H9 (cell line): ENCODE data around the gene ZNF426. TPM values are rescaled to one million over a fixed set of nuclear protein-coding genes. Genes with fewer than 3 reads are reported as not detected.
"Not testable (repeated sequence)": the region's sequence is repeated elsewhere in the genome, so short reads cannot be mapped to it uniquely, and the experiment has no call there.

ENCODE experiments used
- DNase-seq: peaks from one replicate; pipeline ENCODE4 v3.0.0-alpha.2; 2017
- H2AFZ ChIP-seq: one replicate; pipeline ENCODE4 v1.6.1; 2013; ENCODE audit warnings: mild to moderate bottlenecking, low read length, control low read depth, moderate library complexity
- H2AK5ac ChIP-seq: 2 replicates; pipeline ENCODE4 v1.6.1; 2013; ENCODE audit warnings: low read length, control low read depth, mixed read lengths; ENCODE audit not compliant: insufficient read length
- H2BK120ac ChIP-seq: one replicate; pipeline ENCODE4 v1.6.1; 2013; ENCODE audit warnings: low read depth, mild to moderate bottlenecking, low read length, control low read depth, inconsistent platforms; ENCODE audit not compliant: poor library complexity, severe bottlenecking
- H2BK12ac ChIP-seq: 2 replicates; pipeline ENCODE4 v1.6.1; 2013; ENCODE audit warnings: low read length, control low read depth, mixed read lengths, low read depth; ENCODE audit not compliant: insufficient read length
- H2BK15ac ChIP-seq: 2 replicates; pipeline ENCODE4 v1.6.1; 2013; ENCODE audit warnings: low read depth, low read length, control low read depth
- H2BK20ac ChIP-seq: one replicate; pipeline ENCODE4 v1.6.1; 2013; ENCODE audit warnings: low read depth, mild to moderate bottlenecking, low read length, control low read depth, inconsistent platforms; ENCODE audit not compliant: poor library complexity, severe bottlenecking
- H2BK5ac ChIP-seq: 2 replicates; pipeline ENCODE4 v1.6.1; 2013; ENCODE audit warnings: low read length, control low read depth, mixed read lengths; ENCODE audit not compliant: insufficient read length
- H3K14ac ChIP-seq: 2 replicates; pipeline ENCODE4 v1.6.1; 2013; ENCODE audit warnings: low read length, control low read depth; ENCODE audit not compliant: insufficient read depth
- H3K18ac ChIP-seq: 2 replicates; pipeline ENCODE4 v1.6.1; 2013; ENCODE audit warnings: low read depth, mild to moderate bottlenecking, mixed read lengths, low read length, control low read depth; ENCODE audit not compliant: insufficient read length
- H3K23ac ChIP-seq: 2 replicates; pipeline ENCODE4 v1.6.1; 2013; ENCODE audit warnings: low read length, control low read depth, mixed read lengths, low read depth; ENCODE audit not compliant: insufficient read length
- H3K23me2 ChIP-seq: 2 replicates; pipeline ENCODE4 v1.6.1; 2013; ENCODE audit warnings: low read depth, mild to moderate bottlenecking, mixed read lengths, low read length, control low read depth; ENCODE audit not compliant: insufficient read length, poor library complexity, severe bottlenecking
- H3K27ac ChIP-seq: 2 replicates; pipeline ENCODE4 v1.5.1; 2013; ENCODE audit warnings: low read length, control low read depth, mixed read lengths, low read depth; ENCODE audit not compliant: insufficient read length
- H3K27me3 ChIP-seq: 2 replicates; pipeline ENCODE4 v1.6.1; 2013; ENCODE audit warnings: low read length, control low read depth, inconsistent platforms; ENCODE audit not compliant: insufficient read depth
- H3K4ac ChIP-seq: 2 replicates; pipeline ENCODE4 v1.6.1; 2013; ENCODE audit warnings: low read depth, mild to moderate bottlenecking, control low read depth, inconsistent platforms, low read length, moderate library complexity
- H3K4me1 ChIP-seq: 2 replicates; pipeline ENCODE4 v1.6.1; 2013; ENCODE audit warnings: low read length, control low read depth, inconsistent platforms; ENCODE audit not compliant: insufficient read depth
- H3K4me2 ChIP-seq: 2 replicates; pipeline ENCODE4 v1.6.1; 2013; ENCODE audit warnings: low read length, control low read depth, mixed read lengths; ENCODE audit not compliant: insufficient read length, insufficient read depth
- H3K56ac ChIP-seq: 2 replicates; pipeline ENCODE4 v1.6.1; 2013; ENCODE audit warnings: low read depth, mild to moderate bottlenecking, mixed read lengths, low read length, control low read depth; ENCODE audit not compliant: insufficient read length
- H3K79me1 ChIP-seq: 2 replicates; pipeline ENCODE4 v1.6.1; 2013; ENCODE audit warnings: low read depth, mild to moderate bottlenecking, moderate library complexity, low read length, control low read depth, inconsistent platforms; ENCODE audit not compliant: insufficient read depth, poor library complexity, severe bottlenecking
- H3K79me2 ChIP-seq: 2 replicates; pipeline ENCODE4 v1.6.1; 2013; ENCODE audit warnings: low read length, control low read depth, inconsistent platforms; ENCODE audit not compliant: insufficient read depth
- H3K9ac ChIP-seq: 2 replicates; pipeline ENCODE4 v1.6.1; 2013; ENCODE audit warnings: low read length, control low read depth, mixed read lengths; ENCODE audit not compliant: insufficient read length; ENCODE audit errors: extremely low read depth
- H3K9me3 ChIP-seq: one replicate; pipeline ENCODE4 v1.6.1; 2013; ENCODE audit warnings: low read depth, low read length, inconsistent platforms; ENCODE audit not compliant: control insufficient read depth
- H3T11ph ChIP-seq: one replicate; pipeline ENCODE4 v1.6.1; 2013; ENCODE audit warnings: mild to moderate bottlenecking, low read length, control low read depth, inconsistent platforms
- H4K20me1 ChIP-seq: one replicate; pipeline ENCODE4 v1.6.1; 2013; ENCODE audit not compliant: control insufficient read depth, insufficient read length, insufficient read depth
- H4K5ac ChIP-seq: 2 replicates; pipeline ENCODE4 v1.6.1; 2013; ENCODE audit warnings: low read depth, mild to moderate bottlenecking, mixed read lengths, low read length, control low read depth; ENCODE audit not compliant: insufficient read length
- H4K8ac ChIP-seq: replicated peaks from 2 replicates; pipeline ENCODE4 v1.6.1; 2013; ENCODE audit warnings: low read length, control low read depth, mixed read lengths, low read depth; ENCODE audit not compliant: insufficient read length
- H4K91ac ChIP-seq: 2 replicates; pipeline ENCODE4 v1.6.1; 2013; ENCODE audit warnings: low read depth, mild to moderate bottlenecking, moderate library complexity, mixed read lengths, low read length, control low read depth; ENCODE audit not compliant: insufficient read length
- H3K27ac Mint-ChIP-seq, 3 experiments: 2 replicates in 2 of 3; 3 replicates in 1 of 3; pipeline ENCODE4 v1.8.0; 2020 to 2021; ENCODE audit warnings: mixed read lengths in 3 of 3, mild to moderate bottlenecking in 1 of 3, moderate library complexity in 1 of 3
- H3K27me3 Mint-ChIP-seq: 2 replicates; pipeline ENCODE4 v1.8.0; 2021; ENCODE audit warnings: low read depth, mild to moderate bottlenecking, moderate library complexity, mixed read lengths
- H3K36me3 Mint-ChIP-seq, 3 experiments: 2 replicates in 2 of 3; 3 replicates in 1 of 3; pipeline ENCODE4 v1.8.0; 2020 to 2021; ENCODE audit warnings: low read depth in 3 of 3, mixed read lengths in 3 of 3; ENCODE audit not compliant: insufficient read depth in 1 of 3
- H3K4me1 Mint-ChIP-seq, 2 experiments: 2 replicates each; pipeline ENCODE4 v1.8.0; 2020; ENCODE audit warnings: mixed read lengths in 2 of 2
- H3K4me3 Mint-ChIP-seq, 2 experiments: 2 replicates in 1 of 2; 3 replicates in 1 of 2; pipeline ENCODE4 v1.8.0; 2020 to 2021; ENCODE audit warnings: mild to moderate bottlenecking in 2 of 2, mixed read lengths in 2 of 2, moderate library complexity in 1 of 2
- H3K9me3 Mint-ChIP-seq, 2 experiments: 2 replicates in 1 of 2; 3 replicates in 1 of 2; pipeline ENCODE4 v1.8.0; 2020; ENCODE audit warnings: mild to moderate bottlenecking in 2 of 2, mixed read lengths in 2 of 2, moderate library complexity in 1 of 2
- CTCF ChIP-seq: fragments of 200-600 bp; sonication (generic); conservative IDR thresholded peaks from 3 replicates; pipeline ENCODE4 v1.8.0; 2021; ENCODE audit warnings: antibody characterized with exemption, mild to moderate bottlenecking
- WGBS: extraction: QIAGEN DNeasy Blood & Tissue Kit; methylation state at CpG from one replicate; pipeline ENCODE4 v1.1.7; 2013; ENCODE audit warnings: missing lambda C conversion rate, low lambda C conversion rate, mixed read lengths; ENCODE audit not compliant: insufficient read length; ENCODE audit errors: extremely low coverage; 5-methylcytosine and 5-hydroxymethylcytosine counted together
- total RNA-seq: library from RNA; stranded (reverse); gene quantifications from 2 replicates; pipeline ENCODE4 v1.2.1, GENCODE V29; 2021

The ZNF426 gene
- total RNA-seq, 1 experiment from 2014 or later: 29.4 TPM

- H2BK12ac ChIP-seq: no peak within 1 kb of the TSS
- H3K14ac ChIP-seq: peak within 1 kb of the TSS; percentile 91; the same call in 1 of the 2 replicates
- no peak within 1 kb of the TSS for H3T11ph ChIP-seq
- no peaks in the 10 kb centered on the region for H4K20me1 ChIP-seq
- H2BK5ac ChIP-seq: no peak within 1 kb of the TSS
- Mint-ChIP-seq H3K27ac (peak within 1 kb of the TSS; percentile 96 to 99 (median 98)), H3K36me3 (peaks cover 28 to 35% (median 34%) of the 10 kb centered on the region in 3 experiments), H3K4me3 (peak within 1 kb of the TSS; percentile 93 to 94), H3K9me3 (peaks cover 0 to 30% of the 10 kb centered on the region in 2 experiments; a peak in 3 of 5 replicates), H3K4me1 (peaks cover 39 to 49% of the 10 kb centered on the region in 2 experiments), H3K27me3 (no peaks in the 10 kb centered on the region)
- peak within 1 kb of the TSS; percentile 38; the same call in 1 of the 2 replicates for H3K4ac ChIP-seq
- TF ChIP-seq CTCF: no peak
- no peak within 1 kb of the TSS for H2BK15ac ChIP-seq
- H3K23ac ChIP-seq: no peak within 1 kb of the TSS
- H4K8ac ChIP-seq: no peak within 1 kb of the TSS
- no peak within 1 kb of the TSS for H2BK20ac ChIP-seq
- peak; percentile 92 for DNase-seq
- no CpG with 5 or more reads among the region's 51 CpGs for WGBS
- H3K27me3 ChIP-seq: no peaks in the 10 kb centered on the region
- H3K79me1 ChIP-seq: no peaks in the 10 kb centered on the region
- peak within 1 kb of the TSS; percentile 74 for H3K4me2 ChIP-seq
- H4K5ac ChIP-seq: peak within 1 kb of the TSS; percentile 13
- no peak within 1 kb of the TSS for H4K91ac ChIP-seq
- peak within 1 kb of the TSS; percentile 80 for H3K9ac ChIP-seq
- no peak within 1 kb of the TSS for H3K27ac ChIP-seq
- no peak within 1 kb of the TSS for H2AFZ ChIP-seq
- peak within 1 kb of the TSS; percentile 83 for H3K18ac ChIP-seq
- no peak within 1 kb of the TSS for H2AK5ac ChIP-seq
- H2BK120ac ChIP-seq: no peak within 1 kb of the TSS
- peaks cover 2% of the 10 kb centered on the region; the same call in 1 of the 2 replicates for H3K4me1 ChIP-seq
- H3K79me2 ChIP-seq: peaks cover 43% of the 10 kb centered on the region
- H3K23me2 ChIP-seq: peaks cover 3% of the 10 kb centered on the region
- no peak within 1 kb of the TSS for H3K56ac ChIP-seq
- H3K9me3 ChIP-seq: no peaks in the 10 kb centered on the region
These were observed 45.8 kb upstream of the ZNF426 start, which contains the start of gene ZNF121 for GRCh38 chr19:9584073-9584833. Gene ZNF121, minus strand, starts transcription at chr19:9584504. Its CDS starts 16,407 bp downstream, at chr19:9568097.

- peak overlapping the region; percentile 51 for H3K9ac ChIP-seq
These were observed 43.8 kb upstream of the ZNF426 start for GRCh38 chr19:9582081-9582725.

More at GRCh38 chr19:9582081-9582725, 43.8 kb upstream of the ZNF426 start:
- H3T11ph ChIP-seq, H3K79me1 ChIP-seq, H3K27me3 Mint-ChIP-seq, H4K8ac ChIP-seq, H3K27me3 ChIP-seq, H2AFZ ChIP-seq, H2AK5ac ChIP-seq, H3K4me1 ChIP-seq, H2BK5ac ChIP-seq, H2BK20ac ChIP-seq, H3K14ac ChIP-seq, H2BK12ac ChIP-seq, H4K20me1 ChIP-seq, H2BK15ac ChIP-seq, H3K4ac ChIP-seq, H3K23me2 ChIP-seq, H3K56ac ChIP-seq, H2BK120ac ChIP-seq, H3K9me3 ChIP-seq, H4K91ac ChIP-seq, H3K23ac ChIP-seq, H4K5ac ChIP-seq: not testable (repeated sequence)
- Histone ChIP-seq H3K27ac (peak overlapping the region; percentile 64), H3K4me2 (peak overlapping the region; percentile 74), H3K18ac (peak overlapping the region; percentile 18), H3K79me2 (peaks cover 60% of the 10 kb centered on the region)
- Mint-ChIP-seq H3K4me3 (peak overlapping the region; percentile 72 to 83), H3K36me3 (peaks cover 41 to 55% (median 50%) of the 10 kb centered on the region in 3 experiments), H3K27ac (peak overlapping the region; percentile 48 to 95 (median 64)), H3K9me3 (peaks cover 7 to 50% of the 10 kb centered on the region in 2 experiments; a peak in 4 of 5 replicates), H3K4me1 (peaks cover 43 to 51% of the 10 kb centered on the region in 2 experiments)
- DNase-seq: peak; percentile 47
- WGBS: no CpG with 5 or more reads among the region's 13 CpGs
